HG03571 (cell line): Measurements from ENCODE around the gene ZNRF1.
"Not testable (repeated sequence)": the region's sequence is repeated elsewhere in the genome, so short reads cannot be mapped to it uniquely, and the experiment has no call there.

Experiments used
- ATAC-seq: cut with Tn5 transposase; IDR thresholded peaks from one replicate; pipeline ENCODE4 v1.9.1; 2021; ENCODE audit not compliant: unreplicated experiment

Gene ZNRF1

GRCh38 chr16:75074920-75075687 lies 76.3 kb downstream of the ZNRF1 start:
- peak; percentile 94 for ATAC-seq

DNA sequence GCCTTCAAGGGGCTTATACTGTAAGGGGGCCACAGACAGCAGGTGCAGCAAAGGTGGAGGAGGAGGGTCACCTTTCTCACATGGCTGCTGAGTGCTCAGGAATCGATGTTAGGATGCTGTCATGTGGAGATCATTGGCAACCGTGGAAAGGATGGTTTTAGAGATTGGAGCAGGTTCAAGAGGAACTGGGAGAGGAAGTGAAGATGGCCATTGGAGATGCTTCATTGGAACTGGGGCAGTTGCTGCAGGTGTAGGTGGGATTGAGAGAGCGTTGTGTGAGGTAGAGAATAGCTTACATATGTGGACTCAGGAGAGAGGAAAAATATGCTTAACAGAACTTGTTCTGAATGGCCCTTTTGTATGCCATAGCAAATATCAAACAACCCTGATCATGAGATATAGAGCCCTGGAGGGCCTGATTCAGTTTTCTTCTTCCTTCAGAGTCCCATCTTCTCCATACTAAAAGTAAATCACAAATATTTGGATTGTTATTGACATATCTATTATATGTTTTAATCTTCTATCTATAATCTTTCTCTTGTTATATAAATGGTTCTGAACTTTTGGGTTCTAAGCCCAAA lies 77.0 kb downstream of the ZNRF1 start:
- ATAC-seq, result no peak

DNA sequence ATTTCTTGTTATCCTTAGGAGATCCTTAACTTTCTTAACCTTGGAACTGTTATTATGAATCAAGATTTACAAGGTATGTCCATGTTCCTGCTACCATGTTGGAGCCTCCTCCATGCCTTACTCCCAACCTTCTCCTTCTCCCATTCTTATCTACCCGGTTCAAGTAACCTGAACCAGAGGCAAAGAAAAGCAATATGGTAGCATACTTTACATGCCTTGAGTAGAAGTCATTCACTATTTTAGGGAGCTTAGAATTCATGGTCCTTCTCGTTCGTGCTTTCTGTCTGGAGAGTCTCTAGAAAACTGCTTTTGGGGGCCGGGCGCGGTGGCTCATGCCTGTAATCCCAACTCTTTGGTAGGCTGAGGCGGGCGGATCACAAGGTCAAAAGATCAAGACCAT lies 80.1 kb downstream of the ZNRF1 start:
- no peak for ATAC-seq

DNA sequence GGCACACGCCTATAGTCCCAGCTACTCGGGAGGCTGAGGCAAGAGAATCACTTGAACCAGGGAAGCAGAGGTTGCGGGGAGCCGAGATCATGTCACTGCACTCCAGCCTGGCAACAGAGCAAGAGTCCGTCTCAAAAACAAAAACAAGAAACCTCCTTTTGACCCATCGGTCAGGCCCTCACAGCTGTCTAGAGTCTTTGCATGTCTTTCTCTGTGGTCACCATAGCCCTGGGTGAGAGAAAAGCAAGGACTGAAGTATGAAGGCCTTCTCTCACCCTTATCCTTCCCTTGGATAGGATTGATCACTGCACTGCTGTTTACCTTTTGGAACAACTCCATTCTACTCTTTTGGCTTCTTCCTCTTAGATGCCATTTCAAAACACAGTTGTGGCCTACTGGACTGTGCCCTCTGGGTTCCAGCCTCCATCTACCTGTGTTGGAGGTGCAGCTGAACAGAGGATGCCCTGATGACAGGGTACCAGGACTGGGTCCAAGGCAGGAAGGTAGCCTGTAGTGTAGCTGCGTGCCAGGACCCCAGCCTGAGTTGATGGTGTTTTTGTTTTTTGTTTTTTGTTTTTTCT lies 80.6 kb downstream of the ZNRF1 start:
- ATAC-seq, result no peak

- no peak for ATAC-seq
These were observed 81.6 kb downstream of the ZNRF1 start for GRCh38 chr16:75080205-75081029.

GRCh38 chr16:75081179-75081859 lies 82.5 kb downstream of the ZNRF1 start:
- no peak for ATAC-seq

- ATAC-seq, result no peak
These were observed 85.0 kb downstream of the ZNRF1 start for GRCh38 chr16:75083813-75084212.

- ATAC-seq, result no peak
These were observed 86.7 kb downstream of the ZNRF1 start for GRCh38 chr16:75085556-75085955.

GRCh38 chr16:75086281-75086680 lies 87.5 kb downstream of the ZNRF1 start:
- no peak for ATAC-seq

- no peak for ATAC-seq
These were observed 88.0 kb downstream of the ZNRF1 start for GRCh38 chr16:75086688-75087374.

- ATAC-seq, result no peak
These were observed 88.7 kb downstream of the ZNRF1 start for GRCh38 chr16:75087375-75087979.

DNA sequence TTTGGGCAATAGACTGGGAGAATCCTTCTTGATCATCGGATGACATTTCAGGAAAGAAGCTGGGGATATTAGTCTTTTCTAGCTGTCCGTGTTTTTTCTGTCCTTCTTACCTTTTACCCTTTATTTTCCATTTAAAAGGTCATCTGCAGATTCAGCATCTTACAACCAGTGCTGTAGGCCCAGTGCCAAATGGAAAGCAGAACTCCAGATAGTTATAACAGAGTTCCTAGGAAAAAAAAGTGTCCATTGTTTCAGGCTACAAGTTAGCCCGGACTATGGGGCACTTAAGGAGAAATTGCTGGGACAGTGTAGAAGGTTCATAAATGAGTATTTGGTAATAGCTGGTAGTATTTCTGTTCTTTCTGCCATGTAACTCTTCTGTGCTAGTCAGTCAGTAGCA lies 89.4 kb downstream of the ZNRF1 start:
- no peak for ATAC-seq

- no peak for ATAC-seq
These were observed 90.1 kb downstream of the ZNRF1 start for GRCh38 chr16:75088934-75089333.

DNA sequence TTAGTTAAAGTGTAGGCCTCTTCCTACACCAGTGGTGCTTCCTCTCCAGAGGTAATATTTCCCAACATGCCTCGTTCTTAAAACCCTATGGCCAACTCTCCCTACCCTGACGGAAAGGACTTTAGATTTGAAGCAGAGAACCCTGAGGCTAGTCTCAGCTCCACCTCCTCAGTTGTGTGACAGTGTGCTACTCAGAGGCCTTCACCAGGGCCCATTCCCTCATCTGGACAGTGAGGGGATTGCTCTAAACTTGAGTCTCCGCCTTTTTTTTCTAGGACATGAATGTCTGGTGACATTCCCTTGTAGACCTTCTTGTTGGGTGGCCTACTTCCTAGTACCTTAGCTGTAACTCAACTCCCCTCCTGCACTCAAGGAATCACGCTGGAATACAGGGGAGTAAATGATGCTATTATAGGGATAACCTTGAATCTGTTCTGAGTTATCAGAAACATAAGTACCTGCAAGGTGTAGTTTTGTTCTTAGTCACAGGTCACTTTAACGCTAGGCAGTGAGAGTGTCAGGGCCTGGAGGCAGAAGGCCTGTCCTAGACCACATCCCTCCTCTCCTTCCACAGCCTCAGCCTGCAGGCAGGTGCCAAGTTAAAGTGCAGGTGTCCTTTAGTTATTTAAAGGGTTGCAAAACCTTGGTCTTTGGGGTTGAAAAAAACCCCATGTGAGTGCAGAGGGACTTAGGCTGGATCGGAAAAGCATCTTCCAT lies 90.8 kb downstream of the ZNRF1 start:
- ATAC-seq, result no peak

DNA sequence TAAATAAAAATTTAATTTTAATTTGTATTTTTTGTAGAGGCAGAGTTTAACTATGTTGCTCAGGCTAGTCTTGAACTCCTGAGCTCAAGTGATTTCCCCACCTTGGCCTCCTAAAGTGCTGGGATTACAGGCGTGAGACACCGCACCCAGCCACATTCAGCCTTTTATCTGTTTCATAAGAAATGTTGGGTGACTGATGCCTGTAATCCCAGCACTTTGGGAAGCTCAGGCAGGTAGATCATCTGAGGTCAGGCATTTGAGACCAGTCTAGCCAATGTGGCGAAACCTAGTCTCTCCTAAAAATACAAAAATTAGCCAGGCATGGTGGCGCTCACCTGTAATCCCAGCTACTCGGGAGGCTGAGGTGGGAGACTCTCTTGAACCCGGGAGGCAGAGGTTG lies 92.1 kb downstream of the ZNRF1 start:
- ATAC-seq, result not testable (repeated sequence)

DNA sequence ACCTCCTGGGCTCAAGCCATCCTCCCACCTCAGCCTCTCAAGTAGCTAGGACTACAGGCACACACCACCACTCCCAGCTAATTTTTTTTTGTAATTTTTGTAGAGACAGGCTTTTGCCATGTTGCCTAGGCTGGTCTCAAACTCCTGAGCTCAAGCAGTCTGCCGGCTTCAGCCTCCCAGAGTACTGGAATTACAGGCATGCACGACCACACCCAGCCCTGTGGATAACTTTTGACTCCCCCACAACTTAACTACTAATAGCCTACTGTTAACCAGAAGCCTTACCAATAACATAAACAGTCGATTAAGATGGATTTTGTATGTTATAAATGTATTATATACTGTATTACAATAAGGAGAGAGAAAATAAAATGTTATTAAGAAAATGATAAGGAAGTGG lies 92.8 kb downstream of the ZNRF1 start:
- not testable (repeated sequence) for ATAC-seq

GRCh38 chr16:75092777-75093176 lies 94.0 kb downstream of the ZNRF1 start:
- no peak for ATAC-seq

DNA sequence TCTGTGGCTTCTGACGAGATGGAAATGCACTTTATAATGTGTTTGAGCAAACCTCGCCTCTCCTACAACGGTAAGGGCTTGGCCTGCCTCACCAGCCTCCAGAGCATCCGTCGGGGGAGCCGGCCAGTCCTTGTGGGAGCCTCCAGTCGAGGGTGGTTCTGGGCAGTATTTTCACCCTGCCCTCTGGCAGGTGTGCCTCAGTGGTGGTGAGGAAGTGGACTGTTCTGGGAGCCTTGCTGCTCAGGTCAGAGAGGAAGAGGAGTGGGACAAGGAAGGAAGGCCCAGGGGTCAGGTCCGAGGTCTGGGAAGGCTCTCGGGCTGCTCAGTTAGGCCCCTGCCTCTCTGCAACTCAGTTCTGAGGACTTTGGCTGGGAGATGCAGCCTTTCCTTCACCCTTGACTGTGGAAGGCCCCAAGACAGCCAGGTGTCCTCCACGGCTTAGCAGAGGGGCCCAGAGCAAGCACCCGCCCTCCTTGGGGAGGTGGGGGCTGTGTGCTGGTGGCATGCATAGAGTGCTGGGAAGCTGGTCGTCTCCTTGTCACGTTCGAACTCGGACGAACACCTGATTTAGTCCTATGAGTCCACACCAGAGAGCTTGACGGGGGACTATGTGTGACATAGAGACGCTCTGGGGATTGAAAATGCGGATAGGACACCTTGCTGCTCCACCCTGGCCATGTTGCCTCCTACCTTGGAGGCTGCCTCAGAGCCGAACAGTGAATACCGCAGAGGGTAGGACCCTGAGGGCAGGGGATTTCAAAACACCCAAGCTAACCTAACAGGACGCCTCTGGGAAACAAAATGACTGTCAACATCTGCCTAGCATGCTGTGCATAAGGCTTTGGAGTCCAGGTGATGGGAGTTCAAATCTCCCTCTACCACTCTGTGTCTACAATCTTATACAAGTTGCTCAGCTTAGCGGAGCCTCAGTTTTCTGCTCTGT lies 95.0 kb downstream of the ZNRF1 start:
- ATAC-seq, result no peak
